Measurements from ENCODE around the gene PDCD2L. TPM values are rescaled to one million over a fixed set of nuclear protein-coding genes. Genes with fewer than 3 reads are reported as not detected.

PDCD2L gene
- total and polyA plus RNA-seq, 2 of the 8 experiments (the other 6 are each of a cell fraction or from before 2014, with no cell fraction given), result 51.5 to 78.1 TPM

Other genes starting within 250 kb of the PDCD2L start
- gene LSM14A, start 231.9 kb upstream of the PDCD2L start, total RNA-seq (2021; fragmentation: NEBNext Ultra II Directional; extraction: Animal tissue kit (Norgen Biotek cat#: 25700)), result 190 and 195 TPM in 2 replicates
- 117 and 149 TPM in 2 replicates for gene LSM14A, start 231.9 kb upstream of the PDCD2L start, polyA plus RNA-seq (2011; rRNA removed)
- 19.4 and 23.1 TPM in 2 replicates for gene GARRE1, start 149.8 kb upstream of the PDCD2L start, total RNA-seq (2021; fragmentation: NEBNext Ultra II Directional; extraction: Animal tissue kit (Norgen Biotek cat#: 25700))
- gene GARRE1, start 149.8 kb upstream of the PDCD2L start, polyA plus RNA-seq (2011; rRNA removed), result 16.4 and 23.6 TPM in 2 replicates
- gene GPI, start 39.2 kb upstream of the PDCD2L start, total RNA-seq (2021; fragmentation: NEBNext Ultra II Directional; extraction: Animal tissue kit (Norgen Biotek cat#: 25700)), result 360 and 370 TPM in 2 replicates
- 171 and 240 TPM in 2 replicates for gene GPI, start 39.2 kb upstream of the PDCD2L start, polyA plus RNA-seq (2011; rRNA removed)
- 181 and 182 TPM in 2 replicates for gene UBA2, start 24.0 kb downstream of the PDCD2L start, total RNA-seq (2021; fragmentation: NEBNext Ultra II Directional; extraction: Animal tissue kit (Norgen Biotek cat#: 25700))
- gene UBA2, start 24.0 kb downstream of the PDCD2L start, polyA plus RNA-seq (2011; rRNA removed), result 100.0 and 111 TPM in 2 replicates
- gene WTIP, start 77.4 kb downstream of the PDCD2L start, total RNA-seq (2021; fragmentation: NEBNext Ultra II Directional; extraction: Animal tissue kit (Norgen Biotek cat#: 25700)), result 15.4 and 20.3 TPM in 2 replicates
- gene WTIP, start 77.4 kb downstream of the PDCD2L start, polyA plus RNA-seq (2011; rRNA removed), result 8.7 and 10.8 TPM in 2 replicates